Measurements from ENCODE around the gene PTPRK.

DNA sequence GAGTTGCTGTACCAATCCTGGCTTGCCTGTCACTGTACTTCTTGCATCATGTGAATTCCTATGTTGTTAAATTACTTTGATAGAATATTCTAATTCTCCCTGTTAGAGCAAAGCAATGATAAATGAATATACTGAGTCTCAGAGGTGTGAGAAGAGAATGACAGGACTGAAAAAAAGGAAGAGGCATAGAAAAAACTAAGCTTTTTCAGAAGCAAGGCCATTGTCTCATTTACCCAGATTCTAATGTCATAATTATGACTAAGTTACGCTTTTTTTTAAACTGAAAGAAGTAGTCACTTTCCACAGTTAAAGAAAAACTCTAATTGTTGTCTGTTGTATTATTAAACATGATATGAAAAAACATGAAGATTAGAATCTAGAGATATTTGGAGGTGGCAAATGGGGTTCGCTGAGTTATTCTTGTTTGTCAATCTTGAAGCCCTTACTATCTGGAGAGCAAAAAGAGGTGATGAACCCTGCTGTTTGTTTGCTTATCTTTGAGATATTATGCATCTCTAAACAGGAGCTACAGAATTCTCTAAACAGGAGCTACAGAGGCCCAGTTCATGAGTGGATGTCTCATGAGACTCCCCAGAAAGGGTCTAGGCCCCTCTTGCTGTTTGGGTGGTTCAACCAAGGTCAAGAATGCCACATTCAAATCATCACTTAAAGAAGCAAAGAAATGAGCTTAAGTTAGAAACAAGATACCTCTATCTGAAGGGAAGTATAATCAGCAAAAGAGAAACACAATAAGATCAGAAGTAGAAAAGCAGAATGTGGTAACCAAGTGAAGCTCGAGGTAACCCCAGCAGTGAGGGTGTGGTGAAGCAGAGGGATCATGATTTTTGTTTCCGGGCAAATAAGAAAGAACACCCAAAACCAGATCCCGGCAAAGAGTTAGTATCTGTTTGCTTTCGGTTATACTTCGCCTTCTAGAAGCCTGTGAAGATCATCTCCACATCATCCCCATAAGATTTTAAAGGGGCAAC lies 586.3 kb downstream of the PTPRK start:
- TF ChIP-seq USF1 (CRISPR knock-in tag; IDR thresholded peaks at IDR 0.05) (no peak), KLF13 (tag; IDR thresholded peaks at IDR 0.05; ENCODE audit: borderline replicate concordance, low read depth) (no peak), ZBTB7A (IDR thresholded peaks at IDR 0.05; ENCODE audit: borderline replicate concordance, control insufficient read depth, low read depth, low read length) (no peak), CTCF (IDR thresholded peaks at IDR 0.05 in 2 of 3, conservative IDR thresholded peaks at IDR 0.05 in 1 of 3; ENCODE audit: insufficient read depth in 2 of 3, low read depth in 1 of 3, low read length in 3 of 3) (no peak)

Data from K562 (cell line).